BE2C (cell line): ENCODE data around the gene MAP3K1.

Experiments used
- DNase-seq: peaks from one replicate; pipeline ENCODE4 v3.0.0-alpha.2; 2020
- H3K27me3 ChIP-seq: fragments of 250-450 bp; sonication (Bioruptor Pico); 2 replicates; pipeline ENCODE4 v1.5.1; 2020; ENCODE audit warnings: mild to moderate bottlenecking
- H3K36me3 ChIP-seq: fragments of 250-450 bp; sonication (Bioruptor Pico); 2 replicates; pipeline ENCODE4 v1.5.1; 2020; ENCODE audit warnings: mild to moderate bottlenecking
- H3K4me1 ChIP-seq: fragments of 250-450 bp; sonication (Bioruptor Pico); 2 replicates; pipeline ENCODE4 v1.5.1; 2020
- H3K4me3 ChIP-seq: 2 replicates; pipeline ENCODE4 v1.5.1; 2011; ENCODE audit warnings: low read depth, low read length
- H3K9me3 ChIP-seq: fragments of 250-450 bp; sonication (Bioruptor Pico); 2 replicates; pipeline ENCODE4 v1.5.1; 2020
- CTCF ChIP-seq: IDR thresholded peaks from 2 replicates; pipeline ENCODE4 v1.5.1; 2012; ENCODE audit warnings: mild to moderate bottlenecking, low read depth, low read length

MAP3K1 gene

GRCh38 chr5:56837381-56837780 is 22.0 kb downstream of the MAP3K1 start:
- peaks cover 4% of the 10 kb centered on the region; the same call in 1 of the 2 replicates for H3K36me3 ChIP-seq
- no peak for DNase-seq
- no peaks in the 10 kb centered on the region for H3K9me3 ChIP-seq
- no peaks in the 10 kb centered on the region for H3K27me3 ChIP-seq
- no peak overlapping the region for H3K4me3 ChIP-seq
- H3K4me1 ChIP-seq: peaks cover 47% of the 10 kb centered on the region
- no peak for TF ChIP-seq CTCF

- no peak for DNase-seq
- no peaks in the 10 kb centered on the region for H3K27me3 ChIP-seq
- TF ChIP-seq CTCF: no peak
- peaks cover 4% of the 10 kb centered on the region; the same call in 1 of the 2 replicates for H3K36me3 ChIP-seq
- no peak overlapping the region for H3K4me3 ChIP-seq
- no peaks in the 10 kb centered on the region for H3K9me3 ChIP-seq
- H3K4me1 ChIP-seq: peaks cover 44% of the 10 kb centered on the region
These were observed 22.6 kb downstream of the MAP3K1 start for GRCh38 chr5:56837956-56838355.

GRCh38 chr5:56838409-56839039 is 23.2 kb downstream of the MAP3K1 start:
- Histone ChIP-seq H3K4me1 (peaks cover 40% of the 10 kb centered on the region), H3K27me3 (no peaks in the 10 kb centered on the region), H3K9me3 (no peaks in the 10 kb centered on the region), H3K36me3 (no peaks in the 10 kb centered on the region; the same call in 1 of the 2 replicates), H3K4me3 (peak overlapping the region; percentile 13; the same call in 1 of the 2 replicates)
- TF ChIP-seq CTCF: peak; percentile 66
- DNase-seq: no peak

GRCh38 chr5:56839062-56839461 is 23.7 kb downstream of the MAP3K1 start:
- TF ChIP-seq CTCF: no peak
- no peaks in the 10 kb centered on the region for H3K9me3 ChIP-seq
- H3K4me1 ChIP-seq: peaks cover 36% of the 10 kb centered on the region
- no peak for DNase-seq
- no peaks in the 10 kb centered on the region for H3K27me3 ChIP-seq
- H3K4me3 ChIP-seq: no peak overlapping the region
- no peaks in the 10 kb centered on the region; the same call in 1 of the 2 replicates for H3K36me3 ChIP-seq

GRCh38 chr5:56840597-56840996 is 25.2 kb downstream of the MAP3K1 start:
- no peaks in the 10 kb centered on the region for H3K9me3 ChIP-seq
- H3K4me1 ChIP-seq: peaks cover 41% of the 10 kb centered on the region
- H3K27me3 ChIP-seq: no peaks in the 10 kb centered on the region
- TF ChIP-seq CTCF: no peak
- no peak overlapping the region for H3K4me3 ChIP-seq
- DNase-seq: no peak
- H3K36me3 ChIP-seq: no peaks in the 10 kb centered on the region; the same call in 1 of the 2 replicates

GRCh38 chr5:56845277-56845676 is 29.9 kb downstream of the MAP3K1 start:
- Histone ChIP-seq H3K27me3 (no peaks in the 10 kb centered on the region), H3K4me3 (no peak overlapping the region), H3K36me3 (no peaks in the 10 kb centered on the region; the same call in 1 of the 2 replicates), H3K9me3 (no peaks in the 10 kb centered on the region), H3K4me1 (peaks cover 14% of the 10 kb centered on the region)
- DNase-seq: no peak
- TF ChIP-seq CTCF: no peak
